Hepatocyte (in vitro differentiated cells): ENCODE results near the gene MAGI1.

Experiments
- EZH2 ChIP-seq: fragments of 200-600 bp; sonication (generic); IDR thresholded peaks from 2 replicates; pipeline ENCODE4 v1.6.1; 2016; ENCODE audit warnings: antibody characterized with exemption, mild to moderate bottlenecking, borderline replicate concordance
- EZH2phosphoT487 ChIP-seq: fragments of 200-600 bp; sonication (generic); IDR thresholded peaks from one replicate; pipeline ENCODE4 v1.6.1; 2018; ENCODE audit warnings: antibody characterized with exemption, mild to moderate bottlenecking, low read depth, moderate library complexity; ENCODE audit not compliant: unreplicated experiment, severe bottlenecking
- TF ChIP-seq, protein P1 (sequence below): fragments of 200-600 bp; sonication (generic); IDR thresholded peaks from 2 replicates; pipeline ENCODE4 v1.5.1; 2016; ENCODE audit warnings: antibody characterized with exemption, mild to moderate bottlenecking; ENCODE audit not compliant: poor library complexity

DNA sequence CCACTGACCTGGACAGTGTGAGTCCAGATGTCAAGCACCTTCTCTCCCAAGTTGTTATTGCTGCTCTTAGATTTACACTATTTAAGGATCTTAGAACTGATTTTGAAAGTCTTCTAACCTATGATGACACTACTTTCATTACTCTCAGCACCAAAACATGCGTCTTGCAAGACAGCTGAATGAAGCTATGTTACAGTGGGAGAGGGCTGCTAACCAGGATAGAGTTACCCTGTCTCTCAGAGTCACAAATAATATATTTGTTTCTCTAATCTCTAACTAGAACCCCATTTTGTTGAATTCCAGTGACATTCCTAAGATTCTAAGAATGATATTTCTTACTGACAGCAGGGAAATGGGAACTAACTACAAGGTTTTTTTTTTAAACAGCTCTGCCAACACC, 455.5 kb downstream of the MAGI1 start:
- TF ChIP-seq, protein P1, sequence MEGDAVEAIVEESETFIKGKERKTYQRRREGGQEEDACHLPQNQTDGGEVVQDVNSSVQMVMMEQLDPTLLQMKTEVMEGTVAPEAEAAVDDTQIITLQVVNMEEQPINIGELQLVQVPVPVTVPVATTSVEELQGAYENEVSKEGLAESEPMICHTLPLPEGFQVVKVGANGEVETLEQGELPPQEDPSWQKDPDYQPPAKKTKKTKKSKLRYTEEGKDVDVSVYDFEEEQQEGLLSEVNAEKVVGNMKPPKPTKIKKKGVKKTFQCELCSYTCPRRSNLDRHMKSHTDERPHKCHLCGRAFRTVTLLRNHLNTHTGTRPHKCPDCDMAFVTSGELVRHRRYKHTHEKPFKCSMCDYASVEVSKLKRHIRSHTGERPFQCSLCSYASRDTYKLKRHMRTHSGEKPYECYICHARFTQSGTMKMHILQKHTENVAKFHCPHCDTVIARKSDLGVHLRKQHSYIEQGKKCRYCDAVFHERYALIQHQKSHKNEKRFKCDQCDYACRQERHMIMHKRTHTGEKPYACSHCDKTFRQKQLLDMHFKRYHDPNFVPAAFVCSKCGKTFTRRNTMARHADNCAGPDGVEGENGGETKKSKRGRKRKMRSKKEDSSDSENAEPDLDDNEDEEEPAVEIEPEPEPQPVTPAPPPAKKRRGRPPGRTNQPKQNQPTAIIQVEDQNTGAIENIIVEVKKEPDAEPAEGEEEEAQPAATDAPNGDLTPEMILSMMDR: no peak
- TF ChIP-seq EZH2: no peak
- TF ChIP-seq EZH2phosphoT487: no peak
